ENCODE results near the gene GREB1.

The GREB1 gene

DNA sequence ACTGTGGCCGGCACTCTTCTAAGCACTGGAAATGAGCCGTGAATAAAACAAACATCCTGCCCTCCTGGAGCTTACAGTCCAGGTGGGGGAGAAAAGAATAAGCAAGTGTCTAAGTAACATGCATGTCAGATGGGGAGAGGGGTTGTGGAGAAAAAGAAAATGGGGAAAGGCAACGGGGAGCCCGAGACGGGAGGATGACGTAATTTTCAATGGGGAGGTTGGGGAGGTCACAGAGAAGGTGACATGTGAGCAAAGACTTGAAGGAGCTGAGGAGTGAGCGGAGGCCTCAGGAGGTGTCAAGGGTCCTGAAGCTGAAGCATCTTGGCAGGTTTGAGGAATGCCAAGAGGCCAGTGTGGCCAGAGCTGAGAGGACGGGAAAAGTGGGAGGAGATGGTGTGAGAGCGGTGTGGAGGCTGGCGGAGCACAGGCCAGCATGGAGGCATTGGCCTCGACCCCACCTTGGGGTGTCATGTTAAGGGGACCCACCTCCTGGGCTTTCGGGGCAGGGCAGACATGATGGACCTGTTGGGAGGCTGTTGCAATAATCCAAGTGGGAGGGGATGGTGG, 151.1 kb downstream of the GREB1 start:
- H3K27me3 ChIP-seq, result peaks cover 0 to 33% of the 10 kb centered on the region in 2 donors
- H3K9me3 ChIP-seq, result no peaks in the 10 kb centered on the region
- peak in 1 of 2 donors; percentile 21 for DNase-seq
- TF ChIP-seq, protein P1, sequence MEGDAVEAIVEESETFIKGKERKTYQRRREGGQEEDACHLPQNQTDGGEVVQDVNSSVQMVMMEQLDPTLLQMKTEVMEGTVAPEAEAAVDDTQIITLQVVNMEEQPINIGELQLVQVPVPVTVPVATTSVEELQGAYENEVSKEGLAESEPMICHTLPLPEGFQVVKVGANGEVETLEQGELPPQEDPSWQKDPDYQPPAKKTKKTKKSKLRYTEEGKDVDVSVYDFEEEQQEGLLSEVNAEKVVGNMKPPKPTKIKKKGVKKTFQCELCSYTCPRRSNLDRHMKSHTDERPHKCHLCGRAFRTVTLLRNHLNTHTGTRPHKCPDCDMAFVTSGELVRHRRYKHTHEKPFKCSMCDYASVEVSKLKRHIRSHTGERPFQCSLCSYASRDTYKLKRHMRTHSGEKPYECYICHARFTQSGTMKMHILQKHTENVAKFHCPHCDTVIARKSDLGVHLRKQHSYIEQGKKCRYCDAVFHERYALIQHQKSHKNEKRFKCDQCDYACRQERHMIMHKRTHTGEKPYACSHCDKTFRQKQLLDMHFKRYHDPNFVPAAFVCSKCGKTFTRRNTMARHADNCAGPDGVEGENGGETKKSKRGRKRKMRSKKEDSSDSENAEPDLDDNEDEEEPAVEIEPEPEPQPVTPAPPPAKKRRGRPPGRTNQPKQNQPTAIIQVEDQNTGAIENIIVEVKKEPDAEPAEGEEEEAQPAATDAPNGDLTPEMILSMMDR (IDR thresholded peaks at IDR 0.05), result no peak
- H3K4me1 ChIP-seq, result peaks cover 0 to 25% (median 5%) of the 10 kb centered on the region in 4 donors
- no peak overlapping the region for H3K27ac ChIP-seq
- H3K36me3 ChIP-seq, result no peaks in the 10 kb centered on the region
- no peak overlapping the region for H3K4me3 ChIP-seq
- intact Hi-C loops (cut with DNase I; ENCODE audit: low total_unique reads), result no loop called here

DNA sequence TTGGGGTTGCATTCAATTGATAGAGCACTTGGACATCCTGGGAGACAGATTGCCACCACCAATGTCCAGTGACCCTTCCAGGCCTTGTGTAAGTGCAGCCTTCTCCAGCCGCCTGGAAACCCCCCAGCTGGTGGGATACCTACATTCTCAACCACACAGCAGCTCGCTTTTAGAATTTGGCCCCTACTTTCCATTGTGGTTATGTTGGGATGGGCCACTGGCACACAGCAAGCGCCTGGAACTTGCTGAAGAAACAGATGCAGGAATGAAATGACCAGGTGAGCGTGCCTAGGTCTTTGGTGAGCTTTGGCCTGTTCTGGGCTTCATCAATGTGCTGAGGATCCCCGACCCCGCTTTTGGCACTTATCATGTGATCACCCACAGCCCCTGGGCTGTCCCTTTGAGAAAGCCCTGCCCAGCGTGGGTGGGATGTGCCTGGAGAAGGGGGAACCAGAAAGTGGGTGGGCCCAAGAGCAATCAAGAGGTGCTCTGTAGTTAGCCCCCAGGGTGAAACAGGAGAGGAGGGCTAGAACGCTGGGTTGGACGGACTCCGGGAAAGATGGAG, 152.1 kb downstream of the GREB1 start:
- H3K4me3 ChIP-seq, result no peak overlapping the region
- peaks cover 0 to 25% (median 5%) of the 10 kb centered on the region in 4 donors for H3K4me1 ChIP-seq
- TF ChIP-seq, protein P1 (IDR thresholded peaks at IDR 0.05), result no peak
- H3K27me3 ChIP-seq, result peaks cover 0 to 28% of the 10 kb centered on the region in 2 donors
- intact Hi-C loops (cut with DNase I; ENCODE audit: low total_unique reads), result no loop called here
- peak in 1 of 2 donors; percentile 43 for DNase-seq
- H3K9me3 ChIP-seq, result no peaks in the 10 kb centered on the region
- H3K27ac ChIP-seq, result no peak overlapping the region
- no peaks in the 10 kb centered on the region for H3K36me3 ChIP-seq

DNA sequence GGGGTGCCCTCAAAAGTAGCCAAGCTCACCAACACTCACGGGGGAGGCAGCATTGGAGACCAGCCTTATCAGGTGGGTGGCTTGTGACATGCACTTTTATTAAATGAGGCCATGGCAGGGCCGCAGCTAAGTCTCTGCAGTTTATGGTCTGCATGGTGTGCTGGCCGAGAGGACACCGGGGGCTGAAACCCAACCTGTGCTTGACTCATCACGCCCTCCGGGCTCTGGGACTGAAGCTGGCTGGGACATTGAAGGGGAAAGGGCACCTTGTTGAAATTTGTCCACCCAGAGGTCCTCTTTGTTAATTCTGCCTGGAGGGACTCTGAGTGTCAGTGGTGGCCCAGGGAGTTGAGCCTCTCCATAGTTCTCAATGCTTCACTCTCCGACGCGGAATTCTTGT, 153.9 kb downstream of the GREB1 start:
- H3K36me3 ChIP-seq, result no peaks in the 10 kb centered on the region
- TF ChIP-seq, protein P1 (IDR thresholded peaks at IDR 0.05), result no peak
- peak in 1 of 2 donors; percentile 55 for DNase-seq
- peaks cover 0 to 31% (median 6%) of the 10 kb centered on the region in 4 donors for H3K4me1 ChIP-seq
- H3K27me3 ChIP-seq, result peaks cover 0 to 14% of the 10 kb centered on the region in 2 donors
- H3K9me3 ChIP-seq, result no peaks in the 10 kb centered on the region
- intact Hi-C loops (cut with DNase I; ENCODE audit: low total_unique reads), result no loop called here
- peak overlapping the region in 1 of 2 donors; percentile 25 for H3K4me3 ChIP-seq
- peak overlapping the region in 1 of 2 donors; percentile 58 for H3K27ac ChIP-seq

DNA sequence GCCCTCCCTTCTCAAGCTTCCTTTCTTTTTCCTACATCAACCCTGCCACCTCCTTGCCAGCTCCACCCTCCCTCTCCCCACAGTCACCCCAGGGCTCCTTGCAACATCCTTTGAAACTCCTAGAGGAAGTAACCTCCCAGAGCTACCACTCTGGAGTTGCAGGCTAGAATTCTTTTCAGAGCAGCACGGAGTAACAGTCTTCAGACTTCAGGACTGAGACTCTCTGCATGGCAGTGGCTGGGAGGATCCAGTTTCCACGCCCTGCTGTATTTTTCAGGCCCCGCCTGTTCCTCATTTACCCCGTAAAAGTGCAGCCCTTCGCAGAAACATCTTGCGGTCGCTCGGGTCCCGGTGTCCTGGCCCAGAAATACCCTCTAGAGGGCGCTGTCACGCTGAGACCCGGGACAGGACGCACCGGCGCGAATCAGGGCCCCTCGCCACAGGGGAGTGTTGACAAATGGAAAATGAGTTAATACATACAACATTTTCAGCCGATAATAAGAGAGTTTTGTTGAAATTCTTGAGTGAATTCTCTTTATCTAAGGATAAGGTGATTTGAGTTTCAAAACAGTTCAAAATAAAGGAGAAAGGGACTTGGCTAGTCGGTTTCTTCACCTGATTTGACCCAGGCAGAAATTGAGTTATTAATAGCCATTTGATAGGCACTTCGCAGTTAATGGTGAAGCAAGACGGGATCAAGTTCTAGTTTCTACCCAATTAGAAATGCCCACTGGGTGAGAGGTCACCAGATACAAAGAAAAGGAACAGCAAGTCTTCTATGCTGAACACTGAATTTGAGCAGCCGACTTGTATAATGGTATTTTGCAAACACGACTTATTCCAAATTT, 154.6 kb downstream of the GREB1 start:
- H3K36me3 ChIP-seq, result no peaks in the 10 kb centered on the region
- peaks cover 0 to 38% (median 9%) of the 10 kb centered on the region in 4 donors for H3K4me1 ChIP-seq
- TF ChIP-seq, protein P1 (IDR thresholded peaks at IDR 0.05), result peak; percentile 70 to 82
- no peaks in the 10 kb centered on the region for H3K9me3 ChIP-seq
- DNase-seq, result peak; percentile 78 to 88
- H3K27ac ChIP-seq, result peak overlapping the region in 1 of 2 donors; percentile 58
- H3K4me3 ChIP-seq, result peak overlapping the region; percentile 20 to 25
- intact Hi-C loops (cut with DNase I; ENCODE audit: low total_unique reads), result no loop called here
- peaks cover 0 to 7% of the 10 kb centered on the region in 2 donors for H3K27me3 ChIP-seq

DNA sequence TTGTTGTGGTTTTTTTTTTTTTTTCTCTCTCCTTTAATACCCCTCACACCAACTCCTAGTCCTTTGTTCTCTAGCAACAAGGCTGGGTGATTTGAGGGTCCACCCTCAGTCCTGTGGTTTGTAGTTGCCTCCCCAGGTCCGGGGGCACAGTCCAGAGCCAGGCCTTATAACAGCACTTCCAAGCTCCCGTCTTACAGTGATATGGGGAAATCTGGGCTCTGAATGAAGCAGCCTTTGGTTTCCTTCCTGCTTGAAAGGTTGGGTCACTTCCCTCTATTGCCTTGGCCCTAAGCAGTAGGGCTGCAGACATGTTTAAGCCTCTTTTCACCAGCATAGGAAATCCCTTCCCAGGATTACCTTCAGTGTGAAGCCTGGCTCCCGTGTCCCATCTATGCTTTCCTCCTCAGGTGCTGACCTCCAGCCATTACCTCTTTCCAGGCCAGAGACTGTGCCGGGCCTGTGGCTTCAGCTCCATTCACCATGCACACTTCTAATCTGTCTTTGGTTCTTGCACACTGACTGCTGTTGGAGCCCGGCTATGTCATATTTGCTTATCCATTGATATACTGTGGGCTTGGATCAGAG, 157.3 kb downstream of the GREB1 start:
- Histone ChIP-seq H3K4me1 (peaks cover 0 to 30% (median 9%) of the 10 kb centered on the region in 4 donors), H3K36me3 (no peaks in the 10 kb centered on the region), H3K4me3 (no peak overlapping the region), H3K27ac (no peak overlapping the region), H3K27me3 (no peaks in the 10 kb centered on the region), H3K9me3 (no peaks in the 10 kb centered on the region)
- TF ChIP-seq, protein P1 (IDR thresholded peaks at IDR 0.05), result no peak
- DNase-seq, result peak in 1 of 2 donors; percentile 51
- intact Hi-C loops (cut with DNase I; ENCODE audit: low total_unique reads), result no loop called here
